HG03060 (cell line): ENCODE data around the gene LVRN.

Experiments used
- ATAC-seq: cut with Tn5 transposase; IDR thresholded peaks from one replicate; pipeline ENCODE4 v1.9.1; 2021; ENCODE audit warnings: low read depth, moderate number of reproducible peaks; ENCODE audit not compliant: unreplicated experiment

The LVRN gene

GRCh38 chr5:115954144-115954543 lies 8.1 kb upstream of the LVRN start:
- no peak for ATAC-seq

- no peak for ATAC-seq
Measured at GRCh38 chr5:115956957-115957356, 5.3 kb upstream of the LVRN start.

DNA sequence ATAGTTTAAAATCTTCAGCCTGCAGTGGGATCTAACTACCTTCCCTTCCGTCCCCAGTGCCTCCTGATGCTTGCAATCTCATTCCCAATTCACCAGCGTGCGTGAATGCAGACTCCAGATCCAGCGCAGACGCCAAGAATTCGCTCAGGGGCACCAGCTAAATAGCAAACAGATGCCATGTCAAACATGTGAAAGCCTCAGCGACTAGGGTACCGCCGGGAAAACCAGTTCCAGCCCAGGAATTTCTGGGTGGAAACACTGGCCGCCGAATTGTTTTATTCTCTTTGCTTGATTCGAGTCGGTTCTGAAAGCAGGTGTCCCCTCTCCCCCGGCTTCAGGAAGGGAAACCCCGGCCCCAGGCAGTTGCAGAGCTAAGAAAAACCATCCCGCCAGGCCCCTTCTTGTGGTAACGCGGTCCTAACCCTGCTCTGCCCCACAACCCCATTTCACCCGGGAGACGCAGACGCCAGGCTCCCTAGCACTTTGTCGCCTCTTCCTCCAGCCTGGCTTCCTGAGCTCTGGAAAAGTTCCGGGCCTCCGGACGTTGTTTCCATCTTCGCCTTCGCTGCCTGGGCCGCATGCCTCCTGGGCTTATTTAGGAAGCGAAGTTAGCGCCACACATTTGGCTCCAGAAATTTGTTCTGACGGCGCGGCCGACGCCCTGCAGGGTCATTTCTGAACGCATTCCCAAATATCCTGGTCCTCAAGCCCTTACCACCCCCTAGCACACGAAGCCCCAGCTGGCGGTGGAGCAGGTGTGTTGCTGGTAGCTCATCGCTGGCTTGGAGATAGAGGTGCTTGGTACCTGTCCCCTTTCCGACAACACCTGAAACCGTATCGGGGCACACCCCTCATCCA lies 665 bp upstream of the LVRN start:
- ATAC-seq: no peak

- no peak for ATAC-seq
Measured at GRCh38 chr5:115962565-115963402, 509 bp downstream of the LVRN start.

- ATAC-seq: no peak
Measured at GRCh38 chr5:115963566-115963965, 1.3 kb downstream of the LVRN start.

- ATAC-seq: no peak
Measured at GRCh38 chr5:115968770-115969169, 6.5 kb downstream of the LVRN start.

DNA sequence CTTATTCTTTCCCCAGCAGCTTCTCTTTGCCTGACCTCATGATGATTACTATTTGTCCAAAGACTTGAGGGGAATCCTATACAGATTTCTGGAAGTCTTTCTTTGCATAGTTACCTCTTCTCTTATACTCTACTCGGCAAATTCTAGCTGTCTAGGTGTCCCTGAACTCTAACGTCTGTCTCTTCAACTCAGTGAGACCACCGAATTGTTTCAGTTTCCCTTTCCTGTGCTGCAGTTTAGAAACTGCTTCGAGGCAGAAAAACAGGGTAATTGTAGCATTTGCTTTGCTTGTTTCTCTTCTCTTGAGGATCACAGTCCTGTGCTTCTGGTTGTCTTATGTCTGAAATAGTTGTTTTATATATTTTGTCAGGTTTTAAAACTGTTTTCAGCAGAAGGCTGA lies 14.8 kb downstream of the LVRN start:
- ATAC-seq: peak; percentile 74

- no peak for ATAC-seq
Measured at GRCh38 chr5:115977988-115978387, 15.7 kb downstream of the LVRN start.

DNA sequence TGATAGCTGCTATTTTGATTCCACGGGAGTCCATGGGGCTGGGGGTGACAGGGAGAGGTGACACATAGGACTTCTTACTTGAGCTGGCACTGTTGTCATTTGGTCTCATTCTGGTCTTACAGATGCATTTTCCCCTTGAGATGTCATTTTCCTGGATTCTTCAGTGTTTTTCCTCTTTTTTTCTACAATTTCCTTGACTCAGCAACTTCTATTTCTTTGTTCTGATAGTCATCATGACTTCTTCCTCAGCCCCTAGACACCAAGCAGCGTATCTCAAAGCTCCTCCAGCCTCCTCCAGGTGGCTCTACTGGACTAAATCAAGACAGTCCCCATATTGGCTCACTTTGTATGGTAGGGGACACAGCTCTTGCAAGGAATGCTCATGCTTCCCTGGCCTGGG lies 16.5 kb downstream of the LVRN start:
- ATAC-seq: no peak

- ATAC-seq: no peak
Measured at GRCh38 chr5:115979201-115980041, 17.1 kb downstream of the LVRN start.

DNA sequence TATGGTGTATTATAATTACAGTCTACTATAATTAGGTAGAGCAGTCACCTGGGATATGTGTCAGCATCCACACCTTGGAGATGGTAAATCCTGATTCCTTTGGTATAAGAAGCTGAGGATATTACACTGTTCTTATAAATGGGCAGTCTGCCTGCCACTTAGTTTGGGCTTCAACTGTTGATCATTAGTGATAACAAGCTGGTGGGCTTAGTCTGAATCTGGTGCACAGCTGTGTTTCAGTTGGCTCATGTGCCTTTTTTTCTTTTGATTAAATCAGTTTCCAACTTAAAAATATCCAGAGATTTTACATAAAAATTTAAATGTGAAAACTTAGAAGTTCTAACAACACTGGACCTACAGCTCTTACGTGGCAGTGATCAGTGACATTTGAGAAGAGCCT lies 21.2 kb downstream of the LVRN start:
- ATAC-seq: no peak

DNA sequence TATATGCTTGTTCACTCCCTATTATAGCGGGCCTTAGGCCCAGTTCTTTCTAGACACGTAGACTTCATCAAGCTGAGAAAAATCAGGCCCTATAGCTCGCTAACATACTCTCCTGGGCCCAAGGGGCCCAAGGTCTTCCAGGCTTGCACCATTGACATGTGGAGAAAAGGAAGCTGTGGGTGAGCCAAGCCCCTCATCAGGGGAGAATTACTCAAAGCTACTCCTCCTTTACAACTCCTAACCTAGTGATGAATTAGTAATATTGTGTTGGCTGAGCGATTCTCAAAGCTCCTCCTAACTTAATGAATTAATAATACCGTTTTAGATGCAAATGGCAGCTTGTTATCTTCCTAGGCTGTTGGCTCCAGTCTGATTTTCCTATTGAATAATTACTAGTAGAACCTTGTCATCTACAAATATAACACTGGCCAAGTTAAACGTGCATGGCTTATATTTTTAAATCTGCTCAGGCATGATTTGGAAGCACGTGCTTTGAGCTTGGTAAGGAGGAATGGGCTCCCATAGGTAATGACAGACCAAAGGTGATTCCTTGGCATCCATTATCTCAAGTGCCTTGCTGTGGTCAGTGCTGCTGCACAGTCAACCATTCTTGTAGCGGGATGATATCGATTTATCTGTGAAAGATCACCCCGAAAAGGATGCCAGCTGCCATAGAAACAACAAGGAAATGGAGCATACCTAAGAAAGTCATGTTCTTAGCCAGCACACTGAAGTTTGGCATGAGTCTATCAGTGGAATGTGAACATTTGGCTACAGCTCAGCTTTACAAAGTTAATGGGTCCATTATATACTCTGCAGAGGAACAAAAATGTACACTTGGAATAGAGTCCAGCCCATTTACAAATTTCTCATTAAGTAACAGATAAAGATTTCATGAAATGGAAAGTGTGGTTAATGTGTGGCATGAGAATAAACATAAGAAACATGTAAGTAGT lies 23.8 kb downstream of the LVRN start:
- no peak for ATAC-seq

- ATAC-seq: no peak
Measured at GRCh38 chr5:115988002-115988401, 25.7 kb downstream of the LVRN start.

GRCh38 chr5:115992848-115993350 lies 30.6 kb downstream of the LVRN start:
- ATAC-seq: no peak

DNA sequence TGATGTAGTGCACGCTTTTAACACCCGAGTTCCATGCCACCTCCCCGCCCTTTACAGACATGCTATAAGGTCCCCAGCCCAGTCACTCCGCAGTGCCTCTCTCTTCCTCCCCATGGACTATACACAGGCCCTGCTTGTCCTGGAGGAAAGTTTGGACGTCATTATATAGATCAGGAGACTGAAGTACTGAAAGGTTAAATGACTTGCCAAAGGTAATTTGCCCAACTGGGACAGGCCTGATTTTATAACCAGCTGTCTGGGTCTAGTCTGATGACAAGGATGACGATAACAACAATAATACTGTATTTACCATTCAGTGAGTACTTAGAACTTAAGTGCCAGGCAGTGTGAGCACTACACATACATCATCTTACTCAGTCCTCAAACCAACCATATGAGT lies 33.1 kb downstream of the LVRN start:
- ATAC-seq: no peak

DNA sequence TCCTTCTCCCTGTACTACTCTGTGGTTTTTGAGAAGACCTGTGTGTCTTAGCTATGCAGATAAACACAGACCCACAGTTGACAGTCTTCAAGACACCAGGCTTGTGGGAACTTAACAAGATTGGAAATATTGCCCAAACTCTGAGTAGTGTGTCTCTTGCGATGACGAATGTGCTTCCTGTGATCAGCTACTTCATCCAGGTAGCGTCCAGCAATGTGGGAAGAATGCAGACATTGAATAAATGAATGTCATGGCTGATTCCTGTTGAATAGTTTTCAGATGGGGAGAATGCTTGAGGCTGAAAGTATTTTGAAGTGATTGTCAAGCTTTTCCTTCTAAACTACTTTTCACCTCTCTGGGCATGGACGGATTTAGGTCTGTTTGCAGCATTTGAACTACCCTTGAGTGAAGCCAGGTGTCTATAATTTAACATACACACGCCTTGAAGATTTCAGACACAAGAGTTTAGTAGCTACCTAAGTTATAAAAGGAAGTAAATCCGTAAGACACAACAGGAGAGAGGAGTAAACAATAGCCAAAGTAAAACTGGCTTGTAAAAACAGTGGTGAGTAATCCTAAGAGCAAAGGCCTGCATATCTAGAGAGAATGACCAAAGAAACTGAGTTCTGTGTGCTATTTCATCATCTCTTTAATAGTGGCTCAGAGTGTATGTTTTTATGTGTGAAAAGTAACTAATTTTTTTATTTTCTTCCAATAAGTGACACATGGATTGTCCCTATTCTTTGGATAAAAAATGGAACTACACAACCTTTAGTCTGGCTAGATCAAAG lies 40.0 kb downstream of the LVRN start:
- ATAC-seq: no peak

- no peak for ATAC-seq
Measured at GRCh38 chr5:116004248-116004647, 42.0 kb downstream of the LVRN start.

DNA sequence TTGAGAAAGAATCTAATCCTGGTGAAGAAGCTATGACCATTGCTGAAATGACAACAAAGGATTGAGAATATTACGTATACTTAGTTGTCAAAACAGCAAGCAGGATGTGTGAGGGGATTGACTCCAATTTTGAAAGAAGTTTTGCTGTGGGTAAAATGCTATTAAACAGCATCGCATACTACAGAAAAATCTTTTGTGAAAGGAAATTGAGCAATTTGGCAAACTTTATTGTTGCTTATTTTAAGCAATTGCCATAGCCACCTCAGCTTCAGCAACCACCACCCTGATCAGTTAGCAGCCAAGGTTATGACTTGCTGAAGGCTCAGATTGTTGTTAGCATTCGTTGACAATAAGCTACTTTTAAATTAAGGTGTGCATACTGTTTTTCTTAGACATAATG lies 47.5 kb downstream of the LVRN start:
- ATAC-seq: no peak

DNA sequence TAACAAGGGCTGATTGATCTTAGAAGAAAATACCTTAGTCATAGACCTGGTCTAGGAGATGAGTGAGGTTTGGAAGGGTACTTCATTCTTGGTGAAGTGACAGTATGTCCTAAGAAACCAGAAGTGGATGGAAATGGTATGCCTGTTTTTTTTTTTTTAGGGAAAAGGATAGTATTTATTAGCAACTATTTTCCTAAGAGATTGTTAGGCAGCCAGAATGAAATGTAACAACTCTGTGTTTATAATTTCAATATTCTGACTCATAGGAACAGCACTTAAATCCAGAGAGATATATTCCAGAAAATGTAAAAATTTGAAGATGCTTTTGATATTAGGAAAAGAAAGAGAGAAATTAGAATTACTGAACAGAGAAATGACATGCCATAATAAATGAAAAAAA lies 48.8 kb downstream of the LVRN start:
- no peak for ATAC-seq
